Stimulated activated CD4-positive, alpha-beta T cell treated with anti-CD3 and anti-CD28 coated beads, TNF-alpha, amount 100 ng/mL, for 4 hours (primary cell): ENCODE measurements around the gene CELF4.

Experiments used
- DNase-seq, 3 experiments: peaks; one replicate each; pipeline ENCODE4 v3.0.0-alpha.2; 2020; ENCODE audit warnings: low read depth in 3 of 3

CELF4 gene

DNA sequence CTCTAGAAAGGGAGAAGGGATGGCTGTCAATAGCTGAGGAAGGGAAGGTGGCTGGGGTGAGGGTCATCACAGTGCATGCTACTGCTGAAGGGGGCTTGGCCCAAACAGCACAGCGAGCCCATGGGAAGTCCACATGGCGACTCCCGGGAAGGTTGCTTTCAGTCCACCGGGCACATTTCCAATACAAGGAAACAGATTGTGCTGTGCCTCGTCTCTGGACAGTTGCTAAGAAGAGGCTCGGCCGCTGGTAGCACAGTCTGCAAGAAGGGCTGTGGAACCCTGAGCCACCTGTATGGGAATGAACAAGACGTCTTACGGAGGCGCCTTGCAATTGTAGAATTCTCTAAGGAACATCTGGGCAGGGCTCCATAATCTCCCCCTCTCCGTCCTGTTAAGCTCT lies 123.1 kb downstream of the CELF4 start:
- no peak for DNase-seq

DNA sequence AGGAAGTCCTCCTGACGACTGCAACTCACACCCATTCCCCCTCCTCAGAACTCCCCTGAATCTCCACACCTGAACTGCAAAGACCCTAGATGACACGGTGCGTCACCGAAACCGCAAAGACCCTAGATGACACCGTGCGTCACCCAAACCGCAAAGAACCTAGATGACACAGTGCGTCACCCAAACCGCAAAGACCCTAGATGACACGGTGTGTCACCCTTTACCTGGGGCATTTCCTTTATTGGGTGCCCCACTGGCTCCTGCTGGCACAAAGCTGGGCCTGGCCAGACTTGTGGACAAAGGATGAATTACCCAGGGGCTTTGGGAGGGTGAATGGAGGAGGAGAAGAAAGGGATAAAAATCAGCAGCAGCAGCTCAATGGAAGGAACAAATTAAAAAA lies 123.8 kb downstream of the CELF4 start:
- DNase-seq: no peak

DNA sequence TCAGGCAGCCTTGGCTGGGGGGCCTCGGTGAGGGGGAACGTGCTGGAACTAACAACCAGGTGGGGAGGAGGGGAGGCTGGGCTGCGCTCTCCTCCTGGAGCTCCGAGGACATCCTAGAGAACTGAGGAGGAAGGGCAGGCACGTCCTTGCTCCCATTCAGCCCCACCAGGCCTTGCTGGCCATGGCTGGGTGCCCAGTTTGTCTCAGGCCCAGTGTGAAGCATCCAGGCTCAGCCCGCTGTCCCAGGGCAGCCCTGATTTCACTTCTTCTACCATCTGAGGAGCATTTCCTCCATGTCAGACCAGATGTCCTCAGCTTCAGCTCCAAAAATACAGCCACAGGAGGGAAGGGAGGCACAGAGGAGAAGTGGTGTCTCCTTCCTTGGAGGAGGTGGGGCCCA lies 125.4 kb downstream of the CELF4 start:
- no peak for DNase-seq

DNA sequence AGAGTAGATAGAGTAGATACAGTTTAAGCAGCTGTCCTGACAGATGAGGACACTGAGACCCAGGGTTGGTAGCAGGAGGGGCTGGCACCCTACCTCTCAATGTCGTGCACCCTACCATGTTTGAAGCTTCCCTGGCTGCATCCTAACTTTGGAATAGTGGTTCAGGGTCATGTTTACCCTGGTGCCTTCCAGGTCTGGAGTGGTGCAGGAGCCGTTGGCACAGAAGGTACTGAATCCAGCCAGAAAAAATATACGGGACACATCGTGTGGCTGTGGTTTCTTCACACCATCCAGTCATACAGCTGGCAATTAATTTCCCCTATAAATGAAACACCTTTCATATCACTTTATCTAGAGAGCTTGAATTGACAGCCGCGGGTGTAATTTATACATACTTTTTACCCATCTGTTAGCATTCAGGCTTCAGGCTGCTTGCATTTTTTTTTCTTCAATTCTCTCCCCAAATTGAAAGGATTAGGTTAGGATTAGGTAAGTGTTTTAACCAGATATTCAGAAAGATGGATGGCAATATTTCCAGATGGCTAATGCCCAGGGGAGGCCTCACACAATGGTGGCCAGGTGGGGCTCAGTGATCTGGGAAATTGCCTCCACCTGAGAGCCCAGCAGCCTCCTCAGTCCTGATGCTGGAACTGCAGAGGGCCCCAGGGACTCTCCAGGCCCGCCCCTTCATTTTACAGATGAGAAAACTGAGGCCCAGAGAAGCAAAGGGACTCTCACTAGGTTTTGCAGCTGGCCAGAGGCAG lies 127.0 kb downstream of the CELF4 start:
- DNase-seq: no peak

DNA sequence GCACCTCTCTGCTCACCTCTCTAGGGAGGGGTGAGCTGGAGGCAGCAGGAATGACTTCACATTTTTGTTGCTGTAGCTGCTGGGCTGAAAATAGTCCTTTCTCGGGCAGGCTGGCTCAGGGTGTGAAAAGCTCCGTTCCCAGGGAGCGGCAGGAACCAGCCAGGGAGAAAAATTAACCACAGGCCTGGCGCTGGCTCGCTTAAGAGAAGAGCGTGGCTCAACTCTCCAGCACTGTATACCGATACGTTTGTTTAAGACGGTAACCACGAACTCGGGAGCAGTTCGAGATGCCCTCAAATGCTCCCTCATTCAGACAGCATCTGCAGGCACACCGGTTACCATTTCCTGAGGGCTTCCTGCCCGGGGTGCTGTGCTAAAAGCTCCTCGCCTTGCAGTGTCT lies 129.6 kb downstream of the CELF4 start:
- no peak for DNase-seq

DNA sequence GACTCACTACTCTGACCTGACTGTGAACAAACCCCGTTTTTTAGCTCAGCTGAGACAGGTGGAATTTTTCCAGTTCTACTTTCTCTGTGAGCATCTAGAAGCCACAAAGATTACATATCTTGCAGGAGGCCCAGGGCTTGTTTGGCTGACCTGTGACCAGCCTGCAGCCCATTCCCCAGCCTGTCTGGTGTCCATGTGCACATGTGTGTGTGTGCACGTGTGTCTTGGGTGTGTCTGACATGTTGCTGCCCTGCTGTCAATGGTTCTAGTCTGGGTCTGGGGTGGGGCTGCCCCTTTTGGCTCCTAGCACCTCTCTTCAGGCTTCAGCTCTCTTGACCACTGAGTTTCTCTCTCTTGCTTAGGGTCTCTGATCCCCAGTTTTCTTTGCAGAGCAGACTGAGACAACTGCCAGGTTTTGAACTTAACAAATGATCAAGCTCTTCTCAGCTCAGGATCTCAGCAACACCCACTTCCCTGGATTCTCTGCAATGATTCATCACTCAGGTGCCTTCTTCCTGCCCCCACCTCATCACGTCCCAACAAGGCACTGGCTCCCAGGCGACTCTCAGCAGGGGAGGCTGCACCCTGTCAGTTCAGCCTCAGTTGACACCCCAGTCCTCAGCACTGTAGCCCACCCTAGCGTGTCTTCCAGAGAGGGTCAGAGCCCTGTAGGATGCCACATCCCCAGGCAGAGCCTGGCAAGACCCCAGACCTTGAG lies 130.3 kb downstream of the CELF4 start:
- DNase-seq: no peak

DNA sequence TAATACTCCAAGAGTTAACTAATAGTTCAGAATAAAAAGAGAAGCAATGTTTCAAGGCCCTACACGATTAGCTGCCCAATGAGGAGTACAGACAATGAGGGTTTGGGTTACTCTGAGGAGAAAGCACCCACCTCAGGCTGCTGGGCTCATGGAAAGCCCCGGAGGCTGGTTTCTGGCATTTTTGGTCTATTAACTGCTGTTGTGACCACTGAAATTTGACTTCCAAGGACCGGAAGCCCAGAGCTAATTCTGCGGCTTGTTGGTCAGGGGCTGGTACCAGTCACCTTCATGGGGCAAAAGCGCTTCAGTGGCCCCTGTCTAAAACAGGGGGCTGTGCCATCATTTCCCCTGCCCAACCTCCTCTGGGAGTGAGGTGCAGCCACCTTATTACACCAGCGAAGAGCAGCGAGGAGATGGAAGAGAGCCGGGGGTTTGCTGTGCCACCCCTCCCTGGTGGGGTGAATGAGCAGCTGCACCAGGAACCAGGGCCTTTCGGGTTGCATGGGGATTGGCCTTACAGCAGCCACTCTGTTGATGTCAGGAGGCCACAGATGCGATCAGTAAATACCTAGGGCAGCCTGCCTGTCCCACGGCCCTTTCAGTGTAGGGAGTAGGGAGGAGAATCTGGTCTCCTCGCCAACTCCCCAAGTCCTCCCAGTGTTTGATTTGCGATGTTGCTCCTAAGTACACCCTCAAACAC lies 131.3 kb downstream of the CELF4 start:
- DNase-seq: no peak

DNA sequence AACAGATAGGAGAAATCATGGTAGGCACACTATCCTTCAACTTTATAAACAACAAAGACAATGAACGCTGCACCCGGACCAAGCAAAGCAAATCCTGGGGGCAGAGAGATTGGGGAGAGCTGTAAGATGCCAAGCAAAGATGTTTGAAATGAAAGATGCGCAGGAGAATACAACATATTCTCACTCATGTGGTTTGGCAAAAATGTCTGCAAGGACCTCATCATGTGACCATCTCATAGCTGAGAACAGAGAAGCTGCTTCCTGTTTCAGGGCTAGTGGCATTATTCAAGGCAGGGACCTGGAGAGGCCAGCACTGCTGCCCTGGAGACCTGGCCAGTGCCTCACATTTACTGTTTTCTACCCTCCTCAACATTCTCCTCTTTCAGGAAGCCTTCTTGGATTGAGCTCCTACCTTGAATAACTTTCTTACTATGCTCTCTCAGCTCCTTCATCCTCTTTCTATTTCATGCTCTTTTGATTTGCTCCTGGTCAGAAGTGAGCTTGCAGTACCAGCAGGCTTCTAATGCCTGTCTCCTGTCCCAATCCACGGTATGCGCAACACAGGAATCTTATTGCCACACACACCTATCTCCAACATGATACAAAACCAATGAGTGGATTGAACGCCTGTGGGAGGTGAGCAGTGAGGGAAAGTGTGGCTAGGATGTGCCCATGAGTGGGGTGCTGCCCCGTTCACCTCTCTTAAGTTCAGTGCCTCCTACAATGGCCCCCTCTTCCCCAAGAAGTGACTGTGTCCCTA lies 133.0 kb downstream of the CELF4 start:
- DNase-seq: no peak

DNA sequence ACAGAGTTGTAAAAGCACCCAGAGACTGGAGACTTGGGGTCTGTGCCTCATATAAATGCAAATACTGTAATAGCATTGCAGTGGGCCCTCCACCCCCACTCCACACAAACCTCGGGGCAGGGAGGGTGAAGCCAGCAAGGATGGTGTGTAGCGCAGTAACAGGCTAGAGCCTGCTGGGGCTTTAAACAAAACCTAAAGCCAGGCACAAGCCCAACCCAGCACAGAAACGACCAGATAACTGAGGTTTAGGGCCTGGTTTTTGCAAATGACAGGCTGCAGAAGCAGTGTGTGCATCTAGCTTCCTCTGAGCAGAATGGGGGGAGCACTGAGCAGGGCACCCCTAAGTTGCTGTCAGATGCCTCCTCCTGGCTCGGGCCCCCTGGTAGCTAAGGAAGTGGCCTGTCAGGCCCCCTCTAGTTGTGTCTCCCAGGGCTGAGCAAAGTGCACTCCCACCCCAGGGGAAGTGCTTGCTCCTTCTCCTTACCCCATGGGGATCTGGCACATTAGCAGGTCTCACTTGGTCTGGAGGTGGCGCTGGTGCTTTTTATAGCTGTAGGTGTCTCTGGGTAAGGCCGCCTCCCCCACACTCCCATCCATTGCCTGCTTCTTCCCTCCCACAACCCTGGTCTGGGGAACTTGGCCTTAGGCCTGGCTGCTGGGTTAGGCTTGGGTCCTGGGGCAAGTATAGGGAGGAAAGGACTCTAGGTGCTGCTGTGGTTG lies 135.1 kb downstream of the CELF4 start:
- no peak for DNase-seq

DNA sequence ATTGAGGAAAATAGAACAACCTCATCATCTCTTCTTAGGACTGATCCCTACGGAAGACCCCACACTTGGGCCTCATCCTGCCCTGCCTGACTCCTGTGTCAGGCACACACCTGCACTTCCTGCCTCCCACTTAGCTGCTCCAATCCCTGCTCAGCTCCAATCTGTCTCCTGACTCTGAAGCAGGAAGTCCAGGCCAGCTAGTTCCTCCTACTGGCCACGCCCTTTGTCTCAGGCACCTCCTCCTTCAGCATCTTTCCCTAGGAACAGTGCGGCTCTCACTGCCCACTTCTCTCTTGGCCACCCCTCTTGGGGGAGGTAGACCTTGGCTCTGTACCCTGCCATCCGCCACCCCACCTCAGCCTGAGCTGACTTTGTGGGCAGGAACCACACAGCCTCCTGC lies 135.8 kb downstream of the CELF4 start:
- no peak for DNase-seq

DNA sequence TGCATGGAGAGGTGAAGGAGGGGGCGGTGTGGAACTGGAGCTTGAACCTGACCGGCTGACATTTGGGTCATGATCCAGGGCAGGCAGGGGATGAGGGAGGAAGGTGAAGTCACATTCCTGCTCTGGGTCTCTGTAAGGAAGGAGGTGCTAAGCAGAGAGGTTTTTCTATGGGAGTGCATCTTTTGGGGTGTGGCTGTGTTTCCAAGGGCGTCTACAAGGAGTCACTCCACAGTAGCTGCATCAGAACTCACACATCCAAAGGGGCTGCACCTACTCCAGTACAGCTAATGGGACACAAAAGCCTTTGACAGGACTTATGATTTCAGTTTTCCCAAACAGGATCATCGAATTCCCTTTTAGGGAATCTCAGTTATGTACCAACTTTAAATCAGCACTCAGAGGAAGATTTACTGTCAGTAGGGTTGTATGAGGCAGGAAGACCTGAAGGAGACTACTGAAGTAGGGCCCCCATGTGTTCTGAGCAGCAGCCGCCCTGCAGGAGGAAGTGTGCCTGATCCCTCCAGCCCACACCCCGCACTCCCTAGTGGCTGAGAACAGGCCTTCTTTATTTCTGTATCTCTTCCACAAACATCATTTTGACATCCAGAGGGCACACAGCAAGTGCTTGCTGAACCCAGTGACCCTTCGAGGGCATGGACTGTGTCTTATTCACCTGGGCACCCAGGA lies 137.2 kb downstream of the CELF4 start:
- no peak for DNase-seq

DNA sequence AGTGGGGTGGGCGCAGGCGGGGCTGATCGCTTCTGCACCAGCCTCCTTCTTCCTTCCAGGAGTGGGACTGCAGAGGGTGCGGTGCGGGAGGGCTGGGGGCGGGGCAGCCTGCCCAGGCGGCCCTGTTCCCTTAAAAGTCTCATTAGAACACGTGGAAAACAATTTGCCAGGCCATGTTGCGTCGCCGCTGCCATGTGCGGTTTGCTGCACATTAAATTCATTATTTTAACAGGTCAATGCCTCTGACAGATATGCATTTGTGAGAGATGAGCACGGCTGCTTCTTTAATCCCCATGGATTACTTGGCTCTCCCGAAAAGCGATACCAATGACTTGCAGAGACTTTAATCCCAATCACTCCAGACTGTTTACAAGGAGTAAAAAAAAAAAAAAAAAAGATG lies 139.0 kb downstream of the CELF4 start:
- DNase-seq: no peak

DNA sequence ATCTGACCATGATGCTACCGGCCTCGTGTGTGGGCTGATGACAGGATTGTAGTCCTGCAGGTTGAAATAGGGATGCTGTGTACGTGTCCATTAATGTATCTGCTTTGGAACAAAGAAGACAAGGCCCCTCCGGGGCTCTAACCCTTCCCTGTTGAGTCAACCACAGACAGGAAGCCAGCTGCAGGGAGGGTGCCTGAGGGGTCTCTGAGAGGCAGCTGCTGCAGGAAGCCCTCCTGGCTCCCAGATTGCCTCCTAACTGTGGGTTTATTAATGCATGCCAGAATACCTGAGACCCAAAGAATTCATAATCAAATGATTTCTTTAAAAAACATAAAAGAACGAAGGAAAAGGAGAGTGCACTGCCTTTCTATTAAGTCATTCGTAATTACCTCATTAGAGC lies 140.4 kb downstream of the CELF4 start:
- DNase-seq: no peak

DNA sequence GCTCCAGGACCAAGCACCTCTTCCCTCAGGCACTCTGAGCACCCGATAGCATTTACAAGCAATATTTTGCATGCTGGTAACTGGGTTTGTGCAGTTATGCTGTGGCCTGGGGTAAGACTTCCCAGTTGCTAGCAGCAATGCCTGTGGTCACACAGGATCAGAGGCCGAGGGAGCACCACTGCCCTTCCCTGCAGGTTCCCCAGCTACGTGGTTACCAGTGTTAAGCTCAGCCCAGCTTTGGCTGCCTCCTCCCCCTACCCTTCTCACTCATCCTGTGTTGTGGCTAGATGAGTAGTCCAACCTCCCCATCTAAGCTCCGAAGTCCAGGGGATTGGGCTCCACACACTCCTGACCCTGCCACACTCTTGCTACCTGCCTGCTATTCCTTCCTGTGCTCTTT lies 141.1 kb downstream of the CELF4 start:
- no peak for DNase-seq

DNA sequence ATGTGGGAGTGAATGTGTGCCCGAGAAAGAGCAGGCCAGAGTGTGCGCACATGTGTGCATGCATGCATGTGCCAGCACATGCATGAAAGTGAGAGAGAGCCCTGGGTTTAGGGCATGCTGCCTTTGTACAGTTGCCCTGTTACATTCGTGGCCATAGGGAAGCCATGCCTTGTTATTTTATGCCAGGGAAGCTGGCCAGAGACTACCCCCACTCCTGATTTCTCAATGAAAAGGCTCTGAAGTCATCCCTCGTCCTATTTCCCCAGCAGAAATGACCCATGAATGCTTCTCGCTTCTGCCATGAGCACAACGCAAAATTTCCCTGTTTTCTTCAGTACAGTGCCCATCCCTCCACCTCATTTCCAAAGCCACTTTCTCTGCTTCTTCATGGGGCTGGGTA lies 143.0 kb downstream of the CELF4 start:
- DNase-seq: no peak

DNA sequence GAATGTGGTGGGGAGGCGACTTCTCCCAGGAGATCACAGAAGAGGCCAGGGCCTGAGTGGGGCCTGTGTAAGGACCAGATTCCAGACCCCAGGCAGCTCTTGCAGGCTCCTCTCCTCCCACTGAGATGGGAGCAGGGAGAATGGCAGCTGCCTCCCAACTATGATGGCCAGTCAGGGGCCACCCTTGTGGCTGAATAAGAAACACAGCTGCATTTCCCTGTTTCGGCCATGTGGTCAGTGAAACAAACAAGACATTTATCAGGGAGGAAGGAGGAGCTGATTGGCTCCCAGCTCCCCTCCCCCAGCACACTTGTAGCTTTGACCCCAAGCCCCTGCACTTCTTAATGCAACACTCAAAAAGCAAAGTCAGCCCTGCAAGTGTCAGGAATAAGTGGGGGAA lies 143.5 kb downstream of the CELF4 start:
- no peak for DNase-seq

DNA sequence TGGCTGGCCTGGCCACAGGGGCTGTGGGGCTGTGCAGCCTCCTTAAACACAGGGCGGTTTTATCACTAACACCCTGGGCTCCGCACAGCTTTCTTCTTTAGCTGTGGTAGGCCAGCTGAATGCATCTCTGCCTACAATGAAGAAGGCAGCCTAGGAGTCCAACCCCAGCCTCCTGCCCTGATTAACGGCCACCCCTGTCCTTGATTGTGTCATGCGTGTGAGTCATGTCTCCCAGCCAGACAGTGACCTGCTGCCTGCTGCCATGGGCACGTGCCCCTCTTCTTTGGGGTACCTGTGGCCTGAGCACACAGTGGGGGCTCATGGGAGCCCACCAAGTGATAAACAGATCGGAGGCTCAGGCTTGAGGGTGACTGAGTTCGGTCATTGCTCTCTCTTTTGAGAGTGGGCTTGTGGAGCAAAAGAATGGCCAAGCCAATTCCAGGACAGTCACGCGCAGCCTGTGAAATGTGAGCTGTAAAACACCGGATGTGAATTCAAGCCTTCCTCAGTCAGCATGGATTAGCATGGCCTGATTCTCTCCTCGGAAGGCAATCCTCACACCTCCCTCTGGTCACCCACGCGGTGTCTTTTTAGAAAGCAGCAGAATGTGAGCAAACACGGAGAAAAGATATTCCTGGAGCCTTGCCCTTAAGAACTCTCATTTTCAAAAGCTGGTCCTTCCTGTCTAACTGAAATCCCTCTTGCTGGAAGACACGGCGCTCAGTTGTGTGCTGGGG lies 144.1 kb downstream of the CELF4 start:
- no peak for DNase-seq

DNA sequence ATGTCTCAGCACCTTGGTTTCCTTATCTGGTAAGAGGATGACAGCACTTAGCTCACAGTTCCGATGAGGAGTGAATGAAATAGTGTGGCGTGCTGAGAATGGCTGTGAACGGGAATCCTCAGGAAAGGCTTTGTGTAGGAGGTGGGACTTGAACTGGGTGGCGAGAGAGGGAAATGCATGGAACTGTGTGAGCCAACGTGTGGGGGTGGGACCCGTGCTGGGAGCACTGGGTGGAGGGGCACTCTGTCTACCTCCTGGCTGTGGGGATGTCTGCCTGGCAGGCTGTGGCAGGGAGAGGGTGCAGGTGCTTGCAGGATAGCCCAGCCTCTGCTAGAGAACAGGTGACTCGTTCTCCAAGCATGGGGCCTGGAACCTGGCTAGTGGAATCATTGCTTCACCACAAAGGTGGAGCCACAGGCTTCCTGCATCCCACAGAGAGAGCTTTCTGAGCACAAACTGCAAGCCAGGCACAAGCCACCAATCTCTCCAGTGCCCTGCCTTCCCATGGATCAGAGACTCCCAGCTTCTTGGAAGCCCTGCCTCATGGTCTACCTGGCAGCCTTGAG lies 145.2 kb downstream of the CELF4 start:
- no peak for DNase-seq

DNA sequence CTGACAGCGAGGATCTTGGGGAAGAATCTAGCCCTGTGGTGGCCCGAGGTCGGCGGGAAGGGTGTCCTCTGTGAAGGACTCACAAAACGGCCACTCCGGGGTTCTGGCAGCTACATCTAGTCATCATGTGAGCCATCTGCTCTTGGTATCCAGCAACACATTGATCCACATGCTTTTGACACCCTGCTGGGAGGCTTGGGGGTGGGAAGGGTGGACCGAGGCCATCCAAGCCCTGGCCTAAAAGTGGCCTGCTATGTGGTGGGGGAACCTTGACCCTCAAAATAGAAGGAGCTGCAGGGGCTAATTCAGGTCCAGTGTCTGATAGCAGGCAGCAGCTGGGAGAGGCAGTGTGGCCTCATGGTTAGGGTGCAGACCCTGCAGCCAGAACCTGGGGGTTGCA lies 145.7 kb downstream of the CELF4 start:
- DNase-seq: no peak

DNA sequence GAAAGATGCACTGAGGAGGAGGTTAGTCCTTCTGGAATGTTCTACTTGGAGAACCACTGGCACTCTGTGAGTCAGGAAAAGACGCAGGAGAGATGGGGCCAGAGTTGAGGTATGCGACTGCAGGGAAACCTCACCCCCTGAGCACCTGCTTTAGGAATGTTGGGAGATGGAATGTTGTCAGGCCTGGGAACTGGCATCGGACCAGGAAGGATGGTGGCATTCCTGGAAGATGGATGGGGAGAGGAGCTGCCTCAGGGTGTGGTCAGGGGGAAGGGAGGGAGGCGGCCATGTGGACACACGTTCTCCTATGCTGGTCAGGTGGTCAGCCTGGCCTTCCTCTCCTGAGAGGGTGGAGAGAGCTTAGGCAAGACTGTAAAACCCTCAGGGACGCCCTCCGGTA lies 146.3 kb downstream of the CELF4 start:
- no peak for DNase-seq
